ENCODE results near the gene ROR2. TPM values are rescaled to one million over a fixed set of nuclear protein-coding genes. Genes with fewer than 3 reads are reported as not detected.

Gene ROR2
- total RNA-seq, 1 experiment from 2014 or later, result 0.84 TPM

DNA sequence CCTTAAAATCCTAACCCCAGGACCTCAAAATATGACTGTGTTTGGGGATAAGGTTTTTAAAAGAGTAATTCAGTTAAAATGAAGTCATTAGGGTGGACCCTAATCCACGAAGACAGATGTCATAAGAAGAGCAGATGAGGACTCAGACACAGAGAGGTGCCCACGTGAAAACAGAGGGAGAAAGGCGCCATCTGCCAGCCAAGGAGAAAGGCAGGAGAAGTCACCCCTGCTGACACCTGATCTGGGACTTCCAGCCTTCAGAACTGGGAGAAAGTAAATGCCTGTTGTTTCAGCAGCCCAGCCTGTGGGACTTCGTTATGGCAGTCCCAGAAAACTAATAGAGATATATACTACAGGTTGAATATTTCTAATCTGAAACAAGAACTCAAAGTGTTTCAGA is 67.4 kb downstream of the ROR2 start:
- H3K27ac Mint-ChIP-seq (ENCODE audit: low read depth, unreplicated experiment), result no peak overlapping the region
- H3K9me3 Mint-ChIP-seq (ENCODE audit: unreplicated experiment), result no peaks in the 10 kb centered on the region
- DNase-seq (ENCODE audit: unreplicated experiment), result peak; percentile 43
- TF ChIP-seq, protein P1, sequence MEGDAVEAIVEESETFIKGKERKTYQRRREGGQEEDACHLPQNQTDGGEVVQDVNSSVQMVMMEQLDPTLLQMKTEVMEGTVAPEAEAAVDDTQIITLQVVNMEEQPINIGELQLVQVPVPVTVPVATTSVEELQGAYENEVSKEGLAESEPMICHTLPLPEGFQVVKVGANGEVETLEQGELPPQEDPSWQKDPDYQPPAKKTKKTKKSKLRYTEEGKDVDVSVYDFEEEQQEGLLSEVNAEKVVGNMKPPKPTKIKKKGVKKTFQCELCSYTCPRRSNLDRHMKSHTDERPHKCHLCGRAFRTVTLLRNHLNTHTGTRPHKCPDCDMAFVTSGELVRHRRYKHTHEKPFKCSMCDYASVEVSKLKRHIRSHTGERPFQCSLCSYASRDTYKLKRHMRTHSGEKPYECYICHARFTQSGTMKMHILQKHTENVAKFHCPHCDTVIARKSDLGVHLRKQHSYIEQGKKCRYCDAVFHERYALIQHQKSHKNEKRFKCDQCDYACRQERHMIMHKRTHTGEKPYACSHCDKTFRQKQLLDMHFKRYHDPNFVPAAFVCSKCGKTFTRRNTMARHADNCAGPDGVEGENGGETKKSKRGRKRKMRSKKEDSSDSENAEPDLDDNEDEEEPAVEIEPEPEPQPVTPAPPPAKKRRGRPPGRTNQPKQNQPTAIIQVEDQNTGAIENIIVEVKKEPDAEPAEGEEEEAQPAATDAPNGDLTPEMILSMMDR (IDR thresholded peaks at IDR 0.05; ENCODE audit: unreplicated experiment), result no peak
- peaks cover 9% of the 10 kb centered on the region for H3K27me3 Mint-ChIP-seq (ENCODE audit: insufficient read depth, unreplicated experiment)
- intact Hi-C loops (cut with micrococcal nuclease), result loop anchor here (1.0 to 2.0 kb wide), 2 partner anchors 107 to 148 kb away; no protein-coding TSS in a partner anchor
- BruUV-seq (replicated peaks), result no TSS peak
- H3K4me1 Mint-ChIP-seq (ENCODE audit: insufficient read depth, unreplicated experiment), result no peaks in the 10 kb centered on the region
- CTCF ChIA-PET, result interaction anchor here (0.7 kb wide), 1 partner anchor 8 kb away, joined by 3 read pairs; no protein-coding TSS in a partner anchor
- no peaks in the 10 kb centered on the region for H3K36me3 Mint-ChIP-seq (ENCODE audit: insufficient read depth, unreplicated experiment)
- H3K4me3 Mint-ChIP-seq (ENCODE audit: unreplicated experiment), result no peak overlapping the region
- POLR2A ChIA-PET, result no interaction called here

DNA sequence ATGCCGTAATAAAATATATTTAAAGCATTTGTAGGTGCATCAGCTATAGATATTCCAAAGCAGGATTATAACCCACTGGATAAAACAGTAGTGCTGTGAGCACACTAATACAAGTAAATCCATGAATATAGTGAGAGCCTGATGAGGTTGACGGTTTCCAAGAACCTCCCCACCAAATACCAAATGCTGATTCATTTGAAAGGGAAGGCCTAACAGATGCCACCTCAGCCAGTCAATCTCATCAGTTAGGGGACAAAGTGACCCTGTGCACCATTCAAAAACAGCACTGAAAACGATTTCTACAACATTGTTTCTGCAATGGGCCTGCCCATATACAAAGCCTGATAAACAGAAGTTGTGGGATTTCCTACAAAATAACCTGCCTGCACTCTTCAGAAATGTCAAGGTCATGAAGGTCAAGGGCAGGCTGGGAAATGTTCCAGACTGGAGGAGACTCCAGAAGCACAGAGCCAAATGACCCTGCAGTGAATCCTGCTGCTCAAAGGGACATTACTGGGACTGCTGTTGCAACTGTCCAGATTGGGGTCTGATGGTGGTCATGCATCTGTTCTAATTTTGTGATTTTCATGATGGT is 69.6 kb downstream of the ROR2 start:
- no peaks in the 10 kb centered on the region for H3K4me1 Mint-ChIP-seq (ENCODE audit: insufficient read depth, unreplicated experiment)
- TF ChIP-seq, protein P1 (IDR thresholded peaks at IDR 0.05; ENCODE audit: unreplicated experiment), result no peak
- H3K4me3 Mint-ChIP-seq (ENCODE audit: unreplicated experiment), result no peak overlapping the region
- intact Hi-C loops (cut with micrococcal nuclease), result no loop called here
- no peak overlapping the region for H3K27ac Mint-ChIP-seq (ENCODE audit: low read depth, unreplicated experiment)
- ChIA-PET CTCF (interaction anchor here (0.6 kb wide), 1 partner anchor 24 kb away, joined by 3 read pairs; no protein-coding TSS in a partner anchor), POLR2A (interaction anchor here (1.1 kb wide), 1 partner anchor 8 kb away, joined by 3 read pairs; no protein-coding TSS in a partner anchor)
- H3K36me3 Mint-ChIP-seq (ENCODE audit: insufficient read depth, unreplicated experiment), result no peaks in the 10 kb centered on the region
- BruUV-seq (replicated peaks), result no TSS peak
- peaks cover 30% of the 10 kb centered on the region for H3K27me3 Mint-ChIP-seq (ENCODE audit: insufficient read depth, unreplicated experiment)
- DNase-seq (ENCODE audit: unreplicated experiment), result no peak
- H3K9me3 Mint-ChIP-seq (ENCODE audit: unreplicated experiment), result no peaks in the 10 kb centered on the region

- Mint-ChIP-seq H3K27me3 (ENCODE audit: insufficient read depth, unreplicated experiment) (peaks cover 36% of the 10 kb centered on the region), H3K9me3 (ENCODE audit: unreplicated experiment) (no peaks in the 10 kb centered on the region), H3K27ac (ENCODE audit: low read depth, unreplicated experiment) (no peak overlapping the region), H3K4me3 (ENCODE audit: unreplicated experiment) (no peak overlapping the region), H3K4me1 (ENCODE audit: insufficient read depth, unreplicated experiment) (no peaks in the 10 kb centered on the region), H3K36me3 (ENCODE audit: insufficient read depth, unreplicated experiment) (no peaks in the 10 kb centered on the region)
- ChIA-PET CTCF (interaction anchor here (0.6 to 0.7 kb wide), 2 partner anchors 35 to 646 kb away, joined by 3 read pairs; no protein-coding TSS in a partner anchor), POLR2A (interaction anchor here (1.1 kb wide), 1 partner anchor 9 kb away, joined by 3 read pairs; no protein-coding TSS in a partner anchor)
- no TSS peak for BruUV-seq (replicated peaks)
- intact Hi-C loops (cut with micrococcal nuclease), result no loop called here
- DNase-seq (ENCODE audit: unreplicated experiment), result no peak
- TF ChIP-seq, protein P1 (IDR thresholded peaks at IDR 0.05; ENCODE audit: unreplicated experiment), result no peak
These were observed 70.8 kb downstream of the ROR2 start for GRCh38 chr9:91879231-91879630.

DNA sequence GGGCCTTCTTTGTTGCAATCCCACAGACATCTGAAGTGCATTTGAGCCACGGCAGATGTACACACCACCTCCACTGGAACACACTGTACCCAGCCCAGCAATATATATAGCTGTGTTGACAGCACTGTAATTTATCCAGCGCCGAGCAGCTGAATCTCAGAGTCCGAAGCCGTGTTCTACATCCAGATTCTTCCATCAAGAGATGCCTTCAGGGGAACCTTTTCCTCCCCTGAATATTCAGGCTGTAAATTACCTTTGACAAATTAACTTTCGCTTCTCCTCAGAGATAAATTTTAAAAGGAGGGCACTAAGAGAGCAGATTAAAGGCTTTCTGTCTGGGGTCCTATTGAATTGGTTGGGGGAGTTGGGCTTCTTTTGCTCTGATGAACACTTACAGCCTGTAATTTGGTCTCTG is 76.4 kb downstream of the ROR2 start:
- CTCF ChIA-PET, result no interaction called here
- POLR2A ChIA-PET, result no interaction called here
- Mint-ChIP-seq H3K36me3 (ENCODE audit: insufficient read depth, unreplicated experiment) (no peaks in the 10 kb centered on the region), H3K9me3 (ENCODE audit: unreplicated experiment) (no peaks in the 10 kb centered on the region), H3K4me3 (ENCODE audit: unreplicated experiment) (no peak overlapping the region), H3K27me3 (ENCODE audit: insufficient read depth, unreplicated experiment) (peaks cover 58% of the 10 kb centered on the region), H3K4me1 (ENCODE audit: insufficient read depth, unreplicated experiment) (no peaks in the 10 kb centered on the region), H3K27ac (ENCODE audit: low read depth, unreplicated experiment) (no peak overlapping the region)
- BruUV-seq (replicated peaks), result no TSS peak
- DNase-seq (ENCODE audit: unreplicated experiment), result no peak
- TF ChIP-seq, protein P1 (IDR thresholded peaks at IDR 0.05; ENCODE audit: unreplicated experiment), result no peak
- intact Hi-C loops (cut with micrococcal nuclease), result no loop called here
